GM23338 (cell line): ENCODE data around the gene ZNF438.

Experiments
- EZH2phosphoT487 ChIP-seq: fragments of 200-600 bp; sonication (generic); IDR thresholded peaks from one replicate; pipeline ENCODE4 v1.8.1; 2018; ENCODE audit warnings: antibody characterized with exemption; ENCODE audit not compliant: unreplicated experiment
- POLR2AphosphoS5 ChIP-seq: IDR thresholded peaks from 2 replicates; pipeline ENCODE4 v1.6.1; 2016; ENCODE audit warnings: antibody characterized with exemption, low read depth
- STAT1 ChIP-seq: IDR thresholded peaks from one replicate; pipeline ENCODE4 v1.6.1; 2016; ENCODE audit warnings: antibody characterized with exemption; ENCODE audit not compliant: unreplicated experiment
- TF ChIP-seq, protein P1 (sequence below), 2 experiments: fragments of 200-600 bp in 1 of 2; sonication (generic) in 1 of 2; conservative IDR thresholded peaks; 2 replicates each; pipeline versions ENCODE4 v1.5.1 to v1.6.1; 2016 to 2017; ENCODE audit warnings: antibody characterized with exemption in 2 of 2, low read depth in 2 of 2, mild to moderate bottlenecking in 2 of 2, moderate library complexity in 1 of 2

GRCh38 chr10:30991647-30992011, 40.0 kb downstream of the ZNF438 start:
- TF ChIP-seq, protein P1, sequence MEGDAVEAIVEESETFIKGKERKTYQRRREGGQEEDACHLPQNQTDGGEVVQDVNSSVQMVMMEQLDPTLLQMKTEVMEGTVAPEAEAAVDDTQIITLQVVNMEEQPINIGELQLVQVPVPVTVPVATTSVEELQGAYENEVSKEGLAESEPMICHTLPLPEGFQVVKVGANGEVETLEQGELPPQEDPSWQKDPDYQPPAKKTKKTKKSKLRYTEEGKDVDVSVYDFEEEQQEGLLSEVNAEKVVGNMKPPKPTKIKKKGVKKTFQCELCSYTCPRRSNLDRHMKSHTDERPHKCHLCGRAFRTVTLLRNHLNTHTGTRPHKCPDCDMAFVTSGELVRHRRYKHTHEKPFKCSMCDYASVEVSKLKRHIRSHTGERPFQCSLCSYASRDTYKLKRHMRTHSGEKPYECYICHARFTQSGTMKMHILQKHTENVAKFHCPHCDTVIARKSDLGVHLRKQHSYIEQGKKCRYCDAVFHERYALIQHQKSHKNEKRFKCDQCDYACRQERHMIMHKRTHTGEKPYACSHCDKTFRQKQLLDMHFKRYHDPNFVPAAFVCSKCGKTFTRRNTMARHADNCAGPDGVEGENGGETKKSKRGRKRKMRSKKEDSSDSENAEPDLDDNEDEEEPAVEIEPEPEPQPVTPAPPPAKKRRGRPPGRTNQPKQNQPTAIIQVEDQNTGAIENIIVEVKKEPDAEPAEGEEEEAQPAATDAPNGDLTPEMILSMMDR (conservative IDR thresholded peaks at IDR 0.05; ENCODE audit: low read depth in 2 of 2) = no peak
- TF ChIP-seq POLR2AphosphoS5 (no peak), STAT1 (no peak), EZH2phosphoT487 (no peak)
